Glutamatergic neuron (in vitro differentiated cells): ENCODE data around the gene CTBP2. TPM values are rescaled to one million over a fixed set of nuclear protein-coding genes. Genes with fewer than 3 reads are reported as not detected.
A peak's percentile ranks its signal among the peaks of the same experiment; 100 is the strongest.
"Not testable (repeated sequence)": the region's sequence is repeated elsewhere in the genome, so short reads cannot be mapped to it uniquely, and the experiment has no call there.

Experiments
- DNase-seq: peaks from one replicate; pipeline ENCODE4 v3.0.0; 2022
- H3K27ac Mint-ChIP-seq: one replicate; pipeline ENCODE4 v1.8.0; 2020; ENCODE audit warnings: mild to moderate bottlenecking, mixed read lengths, inconsistent platforms; ENCODE audit not compliant: unreplicated experiment
- H3K27me3 Mint-ChIP-seq: one replicate; pipeline ENCODE4 v1.8.0; 2020; ENCODE audit warnings: mild to moderate bottlenecking, moderate library complexity, mixed read lengths, inconsistent platforms; ENCODE audit not compliant: unreplicated experiment
- H3K36me3 Mint-ChIP-seq: one replicate; pipeline ENCODE4 v1.8.0; 2020; ENCODE audit warnings: mild to moderate bottlenecking, mixed read lengths, inconsistent platforms; ENCODE audit not compliant: unreplicated experiment
- H3K4me1 Mint-ChIP-seq: one replicate; pipeline ENCODE4 v1.8.0; 2020; ENCODE audit warnings: mild to moderate bottlenecking, low read depth, mixed read lengths, inconsistent platforms; ENCODE audit not compliant: unreplicated experiment
- H3K4me3 Mint-ChIP-seq: one replicate; pipeline ENCODE4 v1.8.0; 2020; ENCODE audit warnings: mild to moderate bottlenecking, mixed read lengths, inconsistent platforms; ENCODE audit not compliant: unreplicated experiment
- H3K9me3 Mint-ChIP-seq: one replicate; pipeline ENCODE4 v1.8.0; 2020; ENCODE audit warnings: mild to moderate bottlenecking, moderate library complexity, mixed read lengths, inconsistent platforms; ENCODE audit not compliant: unreplicated experiment
- CTCF ChIP-seq: fragments of 200-600 bp; sonication (generic); IDR thresholded peaks from one replicate; pipeline ENCODE4 v1.5.0; 2021; ENCODE audit not compliant: partially characterized antibody, unreplicated experiment
- total RNA-seq: library from RNA; stranded (reverse); fragmentation: NEBNext Ultra II Directional; extraction: Animal tissue kit (Norgen Biotek cat#: 25700); gene quantifications from one replicate; pipeline ENCODE4 v1.2.1, GENCODE V29; 2021; ENCODE audit not compliant: unreplicated experiment

Gene CTBP2
- total RNA-seq, 1 donor from 2014 or later = 174 TPM

- Mint-ChIP-seq H3K4me1 (peaks cover 75% of the 10 kb centered on the region), H3K27ac (peak overlapping the region; percentile 99), H3K36me3 (peaks cover 8% of the 10 kb centered on the region), H3K4me3 (peak overlapping the region; percentile 81), H3K9me3 (peaks cover 31% of the 10 kb centered on the region), H3K27me3 (peaks cover 29% of the 10 kb centered on the region)
- DNase-seq = no peak
- TF ChIP-seq CTCF = no peak
These were observed 75.6 kb downstream of the CTBP2 start for GRCh38 chr10:125084614-125085257.

GRCh38 chr10:125084191-125084613, 76.2 kb downstream of the CTBP2 start:
- no peak overlapping the region for H3K4me3 Mint-ChIP-seq
- H3K4me1 Mint-ChIP-seq = peaks cover 78% of the 10 kb centered on the region
- peaks cover 8% of the 10 kb centered on the region for H3K36me3 Mint-ChIP-seq
- H3K9me3 Mint-ChIP-seq = peaks cover 36% of the 10 kb centered on the region
- H3K27ac Mint-ChIP-seq = peak overlapping the region; percentile 99
- no peak for DNase-seq
- H3K27me3 Mint-ChIP-seq = peaks cover 28% of the 10 kb centered on the region
- TF ChIP-seq CTCF = no peak

- no peak for DNase-seq
- TF ChIP-seq CTCF = no peak
- Mint-ChIP-seq H3K36me3 (peaks cover 8% of the 10 kb centered on the region), H3K27ac (peak overlapping the region; percentile 90), H3K9me3 (peaks cover 36% of the 10 kb centered on the region), H3K27me3 (peaks cover 25% of the 10 kb centered on the region), H3K4me3 (peak overlapping the region; percentile 61), H3K4me1 (peaks cover 74% of the 10 kb centered on the region)
These were observed 76.8 kb downstream of the CTBP2 start for GRCh38 chr10:125083576-125083920.

GRCh38 chr10:125082881-125083575, 77.3 kb downstream of the CTBP2 start:
- peak overlapping the region; percentile 90 for H3K27ac Mint-ChIP-seq
- no peak for DNase-seq
- H3K36me3 Mint-ChIP-seq = peaks cover 6% of the 10 kb centered on the region
- H3K4me1 Mint-ChIP-seq = peaks cover 73% of the 10 kb centered on the region
- H3K27me3 Mint-ChIP-seq = peaks cover 25% of the 10 kb centered on the region
- no peak for TF ChIP-seq CTCF
- H3K9me3 Mint-ChIP-seq = peaks cover 36% of the 10 kb centered on the region
- H3K4me3 Mint-ChIP-seq = peak overlapping the region; percentile 61

- Mint-ChIP-seq H3K4me1 (peaks cover 68% of the 10 kb centered on the region), H3K4me3 (peak overlapping the region; percentile 61), H3K27me3 (peaks cover 25% of the 10 kb centered on the region), H3K9me3 (peaks cover 37% of the 10 kb centered on the region), H3K27ac (peak overlapping the region; percentile 90)
- not testable (repeated sequence) for DNase-seq, H3K36me3 Mint-ChIP-seq
These were observed 77.9 kb downstream of the CTBP2 start for GRCh38 chr10:125082471-125082870.
